Tibial nerve (tissue), 4 donors: ENCODE results near the gene PFDN2. TPM values are rescaled to one million over a fixed set of nuclear protein-coding genes. Genes with fewer than 3 reads are reported as not detected.

Source experiments
- DNase-seq, 2 donors: peaks; one replicate each; pipeline ENCODE4 v3.0.0-alpha.2; 2019; ENCODE audit warnings: low spot score in 2 of 2
- H3K27ac ChIP-seq, 4 donors: fragments of 200-600 bp; sonication (generic) in 3 of 4; one replicate each; pipeline ENCODE4 v1.5.1; 2017 to 2019; ENCODE audit warnings: mild to moderate bottlenecking in 1 of 4
- H3K27me3 ChIP-seq, 2 donors: fragments of 200-600 bp; sonication (generic) in 1 of 2; one replicate each; pipeline versions ENCODE4 v1.5.1 to v1.6.0; 2017 to 2019
- H3K36me3 ChIP-seq, 3 donors: fragments of 200-600 bp; sonication (generic); one replicate each; pipeline ENCODE4 v1.5.1; 2018 to 2019
- H3K4me1 ChIP-seq, 4 donors: fragments of 200-600 bp; sonication (generic) in 3 of 4; one replicate each; pipeline ENCODE4 v1.5.1; 2017 to 2019
- H3K4me3 ChIP-seq, 4 donors: fragments of 200-600 bp; sonication (generic) in 3 of 4; one replicate each; pipeline ENCODE4 v1.5.1; 2017 to 2019; ENCODE audit warnings: mild to moderate bottlenecking in 1 of 4, moderate library complexity in 1 of 4
- H3K9me3 ChIP-seq, 4 donors: fragments of 200-600 bp; sonication (generic) in 3 of 4; one replicate each; pipeline ENCODE4 v1.5.1; 2017 to 2019
- CTCF ChIP-seq, 5 experiments: fragments of 200-600 bp in 3 of 5; fragments of 450-650 bp in 2 of 5; sonication (generic) in 3 of 5; IDR thresholded peaks; one replicate each; pipeline ENCODE4 v1.5.1; 2016 to 2019; ENCODE audit warnings: antibody characterized with exemption in 5 of 5, mild to moderate bottlenecking in 3 of 5, moderate library complexity in 2 of 5
- EP300 ChIP-seq, 2 donors: sonication (generic); formaldehyde crosslinking; IDR thresholded peaks; one replicate each; pipeline ENCODE4 v1.6.1; 2017; ENCODE audit warnings: antibody characterized with exemption in 2 of 2, mild to moderate bottlenecking in 1 of 2
- POLR2A ChIP-seq, 2 donors: fragments of 450-650 bp; IDR thresholded peaks; one replicate each; pipeline ENCODE4 v1.6.1; 2017; ENCODE audit warnings: antibody characterized with exemption in 2 of 2, mild to moderate bottlenecking in 2 of 2, moderate library complexity in 2 of 2
- WGBS, 2 donors: methylation state at CpG; one replicate each; pipeline ENCODE4 v1.1.5; 2018; 5-methylcytosine and 5-hydroxymethylcytosine counted together
- total RNA-seq, 4 donors: library from RNA; depleted of rRNA; stranded (reverse); fragments of >200 nt; gene quantifications; one replicate each; pipeline ENCODE4 v1.1.0, GENCODE V29; 2016

The PFDN2 gene
- total RNA-seq, 4 donors from 2014 or later = 12.0 to 41.7 (median 39.8) TPM

- TF ChIP-seq CTCF (IDR thresholded peaks at IDR 0.05) (no peak), POLR2A (IDR thresholded peaks at IDR 0.05) (no peak), EP300 (IDR thresholded peaks at IDR 0.05) (no peak)
- 85 to 89% methylated on average over 4 of the region's 4 CpGs for WGBS, 2 donors
- no peak for DNase-seq
- Histone ChIP-seq H3K27ac (no peak overlapping the region), H3K4me1 (peaks cover 0 to 4% (median 0%) of the 10 kb centered on the region in 4 donors), H3K4me3 (no peak overlapping the region), H3K9me3 (no peaks in the 10 kb centered on the region), H3K27me3 (no peaks in the 10 kb centered on the region), H3K36me3 (no peaks in the 10 kb centered on the region)
Measured at GRCh38 chr1:161070761-161071160, 47.1 kb downstream of the PFDN2 start.

- H3K9me3 ChIP-seq = no peaks in the 10 kb centered on the region
- 67 to 74% methylated on average over 9 of the region's 9 CpGs for WGBS, 2 donors
- peaks cover 0 to 5% of the 10 kb centered on the region in 2 donors for H3K27me3 ChIP-seq
- TF ChIP-seq CTCF (IDR thresholded peaks at IDR 0.05) (no peak), POLR2A (IDR thresholded peaks at IDR 0.05) (peak in 1 of 2 donors; percentile 32), EP300 (IDR thresholded peaks at IDR 0.05) (peak in 1 of 2 donors; percentile 38)
- H3K36me3 ChIP-seq = no peaks in the 10 kb centered on the region
- peaks cover 0 to 4% (median 0%) of the 10 kb centered on the region in 4 donors for H3K4me1 ChIP-seq
- peak within 1 kb of the TSS in 2 of 4 donors; percentile 16 to 89 for H3K27ac ChIP-seq
- DNase-seq = peak; percentile 16 to 26
- H3K4me3 ChIP-seq = peak within 1 kb of the TSS; percentile 2 to 63 (median 35)
Measured at GRCh38 chr1:161069731-161070270, 48.0 kb downstream of the PFDN2 start, which contains the start of gene ARHGAP30. Gene ARHGAP30 (minus strand): TSS chr1:161069891. CDS start chr1:161069624, 267 bp downstream.

GRCh38 chr1:161069241-161069640, 48.6 kb downstream of the PFDN2 start:
- TF ChIP-seq POLR2A (IDR thresholded peaks at IDR 0.05) (no peak), CTCF (IDR thresholded peaks at IDR 0.05) (no peak), EP300 (IDR thresholded peaks at IDR 0.05) (no peak)
- DNase-seq = no peak
- H3K4me3 ChIP-seq = peak overlapping the region; percentile 2 to 63 (median 35)
- H3K27ac ChIP-seq = peak overlapping the region in 2 of 4 donors; percentile 16 to 89
- no peaks in the 10 kb centered on the region for H3K9me3 ChIP-seq
- H3K4me1 ChIP-seq = peaks cover 0 to 4% (median 0%) of the 10 kb centered on the region in 4 donors
- 77 to 81% methylated on average over 9 of the region's 9 CpGs for WGBS, 2 donors
- H3K27me3 ChIP-seq = peaks cover 0 to 10% of the 10 kb centered on the region in 2 donors
- H3K36me3 ChIP-seq = no peaks in the 10 kb centered on the region

- DNase-seq = peak in 1 of 2 donors; percentile 49
- Histone ChIP-seq H3K4me3 (peak overlapping the region; percentile 2 to 63 (median 27)), H3K36me3 (no peaks in the 10 kb centered on the region), H3K27me3 (peaks cover 0 to 16% of the 10 kb centered on the region in 2 donors), H3K9me3 (no peaks in the 10 kb centered on the region), H3K4me1 (peaks cover 0 to 4% (median 0%) of the 10 kb centered on the region in 4 donors), H3K27ac (peak overlapping the region in 2 of 4 donors; percentile 16 to 89)
- TF ChIP-seq EP300 (IDR thresholded peaks at IDR 0.05) (peak in 1 of 2 donors; percentile 18), CTCF (IDR thresholded peaks at IDR 0.05) (no peak)
- 65 to 66% methylated on average over 10 of the region's 10 CpGs for WGBS, 2 donors
Measured at GRCh38 chr1:161068306-161069234, 49.3 kb downstream of the PFDN2 start.
